Activated CD4-positive, alpha-beta T cell treated with anti-CD3 and anti-CD28 coated beads for 4 hours (primary cell): Measurements from ENCODE around the gene PITRM1.
"Not testable (repeated sequence)": the region's sequence is repeated elsewhere in the genome, so short reads cannot be mapped to it uniquely, and the experiment has no call there.

Experiments used
- DNase-seq, 2 donors: peaks; one replicate each; pipeline ENCODE4 v3.0.0-alpha.2; 2020

Gene PITRM1

DNA sequence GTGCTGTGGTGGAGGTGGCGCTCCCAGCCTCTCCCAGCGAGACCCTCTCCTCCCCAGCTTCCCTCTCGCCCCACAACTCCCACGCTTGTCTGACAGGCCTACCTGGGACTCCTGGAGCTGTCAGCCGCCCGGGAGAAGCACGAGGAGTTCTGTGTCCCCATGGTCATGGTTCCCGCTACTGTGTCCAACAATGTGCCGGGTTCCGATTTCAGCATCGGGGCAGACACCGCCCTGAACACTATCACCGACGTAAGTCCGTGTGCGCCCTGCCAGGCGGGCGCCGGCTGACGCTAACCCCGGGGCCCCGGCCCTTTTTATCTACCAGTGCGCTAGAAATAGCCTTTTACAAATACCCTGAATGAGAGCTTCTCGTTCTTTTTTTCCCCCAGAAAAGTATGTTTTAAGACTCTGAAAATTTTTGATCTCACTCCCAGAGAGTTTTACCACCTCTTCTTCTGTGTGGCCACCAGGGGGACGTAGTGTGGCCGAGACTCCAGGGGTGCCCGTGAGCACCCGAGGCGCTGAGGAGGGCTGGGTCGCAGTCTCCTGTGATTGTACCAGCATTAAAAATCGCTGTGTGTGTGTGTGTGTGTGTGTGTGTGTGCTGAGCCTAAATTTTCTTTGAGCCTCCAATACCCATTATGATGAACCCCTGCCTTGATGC lies 52.7 kb downstream of the PITRM1 start:
- DNase-seq: no peak

DNA sequence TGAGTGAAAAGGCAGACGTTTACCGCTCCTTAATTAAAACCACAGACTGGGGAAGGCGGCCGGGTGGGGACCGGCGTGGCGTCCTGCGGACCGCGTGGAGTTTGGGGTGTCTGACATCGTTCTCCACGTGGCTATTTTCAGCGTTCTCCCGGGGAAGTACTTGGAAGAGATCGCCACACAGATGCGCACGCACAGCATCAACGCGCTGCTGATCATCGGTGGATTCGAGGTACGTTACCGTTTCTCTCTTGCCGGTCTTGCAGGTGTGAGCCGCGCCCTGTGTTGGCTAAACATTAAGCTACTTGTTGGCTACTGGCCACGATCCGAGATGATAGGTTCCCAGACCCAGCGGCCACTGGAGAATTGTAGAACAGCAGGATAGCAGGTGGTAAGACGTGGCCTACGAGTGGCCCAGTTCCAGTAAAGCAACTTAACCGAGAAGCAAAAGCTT lies 53.9 kb downstream of the PITRM1 start:
- no peak for DNase-seq

DNA sequence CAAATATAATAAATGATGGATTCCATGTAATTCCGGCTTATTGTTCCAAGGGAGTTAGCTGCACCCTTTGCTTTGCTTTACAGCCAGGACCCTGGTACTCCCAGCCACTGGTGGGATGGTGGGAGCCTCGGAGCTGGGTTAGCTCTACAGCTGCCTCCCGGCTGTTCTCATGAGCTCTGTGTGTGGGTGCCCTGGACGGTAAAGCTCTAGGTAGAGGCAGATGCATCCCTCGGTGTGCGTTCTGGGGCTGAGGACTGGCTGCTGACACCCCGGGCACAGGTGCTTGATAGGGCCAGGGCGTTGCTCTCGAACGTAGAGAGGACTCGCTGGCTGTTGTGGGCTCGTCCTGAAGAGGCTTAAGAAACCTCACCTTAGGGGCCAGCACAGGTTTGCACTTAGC lies 55.1 kb downstream of the PITRM1 start:
- no peak for DNase-seq

DNA sequence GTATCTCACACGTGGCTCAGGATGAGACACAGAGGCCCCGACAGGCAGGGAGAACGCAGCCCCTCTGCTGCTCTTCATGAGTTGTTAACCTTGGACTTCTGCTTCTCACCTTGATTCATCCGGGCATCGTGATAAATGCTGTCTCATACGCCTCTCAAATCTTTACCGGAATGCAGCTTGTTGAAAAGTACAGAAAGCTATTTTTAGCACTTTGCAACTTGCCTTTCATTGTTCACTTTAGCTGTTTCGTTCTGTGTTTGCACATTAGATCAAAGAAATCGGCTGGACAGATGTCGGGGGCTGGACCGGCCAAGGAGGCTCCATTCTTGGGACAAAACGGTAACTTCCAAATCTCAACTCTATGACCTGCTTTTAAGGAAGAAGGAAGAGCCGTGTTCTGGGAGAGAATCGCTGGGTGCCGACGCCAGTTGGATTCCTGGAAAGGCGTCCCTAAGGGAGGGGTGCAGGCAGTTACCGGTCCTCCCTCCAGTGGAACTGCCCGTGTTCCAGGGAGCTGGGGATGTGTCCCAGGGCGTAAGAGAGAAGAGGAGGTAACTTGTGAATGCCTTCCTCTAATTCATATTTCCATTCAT lies 56.0 kb downstream of the PITRM1 start:
- no peak for DNase-seq

DNA sequence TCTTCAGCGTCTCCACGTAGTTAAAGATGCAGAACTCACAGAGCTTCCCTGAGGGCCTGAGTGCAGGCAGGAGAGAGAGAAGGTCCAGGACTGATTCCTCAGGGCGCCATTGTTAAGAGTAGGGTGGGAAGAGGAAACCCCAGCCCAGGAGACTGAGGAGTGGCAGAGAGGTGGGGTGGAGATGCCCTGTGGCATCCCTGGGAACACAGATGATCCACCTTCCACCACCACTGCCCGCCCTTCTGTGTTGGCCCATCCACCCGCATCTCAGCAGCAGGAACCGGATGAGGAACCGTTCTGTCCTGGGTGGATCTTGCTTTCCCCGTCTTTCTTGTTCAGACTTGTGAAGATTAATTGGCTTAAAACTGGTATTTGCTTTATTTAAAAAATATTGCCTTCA lies 56.9 kb downstream of the PITRM1 start:
- DNase-seq: no peak

DNA sequence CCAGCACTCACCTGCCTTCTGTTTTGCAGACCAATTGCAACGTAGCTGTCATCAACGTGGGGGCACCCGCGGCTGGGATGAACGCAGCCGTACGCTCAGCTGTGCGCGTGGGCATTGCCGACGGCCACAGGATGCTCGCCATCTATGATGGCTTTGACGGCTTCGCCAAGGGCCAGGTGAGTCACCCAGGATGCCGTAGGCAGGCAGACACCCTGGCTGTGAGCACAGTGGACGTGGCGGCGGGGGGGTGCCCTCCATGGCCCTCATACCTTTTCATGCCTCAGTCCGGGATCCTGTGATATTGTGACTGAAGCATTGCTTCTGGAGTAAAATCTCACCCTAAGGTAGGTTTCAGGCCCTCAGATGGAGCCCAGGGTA lies 59.2 kb downstream of the PITRM1 start:
- DNase-seq: no peak

DNA sequence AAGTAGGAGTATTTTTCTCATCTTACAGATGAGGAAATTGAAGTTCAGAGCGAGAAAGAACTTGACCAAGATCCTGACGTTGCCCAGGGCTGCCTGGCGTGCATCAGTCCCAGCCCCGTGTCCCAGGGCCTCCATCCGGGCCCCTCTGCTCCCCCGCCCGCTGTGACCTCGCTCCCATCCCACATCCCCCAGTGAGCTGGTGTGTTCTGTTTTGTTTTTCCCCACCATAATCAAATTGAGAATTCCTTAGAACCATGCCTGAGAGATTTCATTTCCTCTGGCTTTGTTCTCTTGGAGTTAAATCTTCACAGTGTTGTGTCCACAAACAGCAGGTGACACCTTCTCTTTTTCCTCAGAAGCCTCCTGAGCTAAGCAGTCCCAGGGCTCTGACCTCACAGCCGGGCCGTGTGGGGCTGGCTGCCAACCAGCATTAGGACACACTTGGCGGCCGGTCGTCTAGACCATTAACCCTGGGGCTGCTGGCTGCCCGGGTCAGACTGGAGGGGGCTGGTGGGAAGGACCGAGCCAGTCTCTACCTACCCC lies 60.9 kb downstream of the PITRM1 start:
- DNase-seq: no peak

DNA sequence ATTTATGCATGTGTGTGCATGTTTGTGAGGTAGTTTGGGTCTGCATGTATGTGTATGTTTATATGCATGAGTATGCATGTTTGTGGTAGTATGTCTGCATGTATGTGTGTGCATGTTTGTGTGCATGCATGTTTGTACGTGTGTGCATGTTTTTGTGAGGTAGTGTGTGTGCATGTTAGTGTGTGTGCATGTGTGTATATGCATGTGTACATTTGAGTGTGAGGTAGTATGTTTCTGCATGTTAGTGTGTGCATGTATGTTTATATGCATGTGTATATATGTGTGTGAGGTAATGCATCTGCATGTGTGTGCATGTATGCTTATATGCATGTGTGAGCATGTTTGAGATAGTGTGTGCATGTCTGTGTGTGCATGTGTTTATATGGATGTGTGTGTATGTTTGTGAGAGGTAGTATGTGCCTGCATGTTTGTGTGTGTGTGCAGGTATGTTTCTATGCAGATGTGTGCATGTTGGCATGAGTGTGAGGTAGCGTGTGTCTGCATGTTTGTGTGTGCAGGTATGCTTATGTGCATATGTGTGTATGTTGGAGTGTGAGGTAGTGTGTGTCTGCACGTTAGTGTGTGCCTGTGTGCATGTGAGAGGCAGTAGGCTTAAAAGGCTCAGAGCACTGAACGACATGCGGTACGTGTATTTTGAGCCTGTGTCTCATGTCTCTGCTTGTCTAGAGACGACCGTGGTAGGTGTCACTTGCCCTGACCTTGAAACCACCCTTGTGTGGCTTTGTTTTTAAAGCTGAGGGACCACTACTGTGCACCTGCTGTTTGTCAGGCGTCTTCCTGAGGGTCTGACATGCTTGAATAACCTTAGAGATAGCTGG lies 61.6 kb downstream of the PITRM1 start:
- DNase-seq: no peak

DNA sequence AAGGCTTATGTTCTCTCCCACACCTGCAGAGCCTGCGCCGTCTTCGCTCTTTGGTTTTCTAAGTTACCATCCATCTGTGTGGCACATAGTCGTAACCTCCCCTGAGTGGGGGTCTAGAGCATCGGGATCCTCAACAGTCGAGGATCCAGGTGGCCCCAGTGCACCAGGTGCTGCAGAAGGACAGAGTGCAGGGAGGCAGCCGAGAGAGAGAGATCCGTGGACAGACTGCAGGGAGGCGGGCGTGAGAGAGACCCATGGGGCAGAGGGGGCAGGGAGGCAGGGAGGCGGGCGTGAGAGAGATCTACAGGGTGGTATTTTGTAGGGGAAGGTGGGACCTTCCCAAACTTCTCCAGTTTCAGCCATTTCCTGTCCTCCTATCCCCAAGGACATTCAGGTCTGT lies 62.9 kb downstream of the PITRM1 start:
- no peak for DNase-seq

DNA sequence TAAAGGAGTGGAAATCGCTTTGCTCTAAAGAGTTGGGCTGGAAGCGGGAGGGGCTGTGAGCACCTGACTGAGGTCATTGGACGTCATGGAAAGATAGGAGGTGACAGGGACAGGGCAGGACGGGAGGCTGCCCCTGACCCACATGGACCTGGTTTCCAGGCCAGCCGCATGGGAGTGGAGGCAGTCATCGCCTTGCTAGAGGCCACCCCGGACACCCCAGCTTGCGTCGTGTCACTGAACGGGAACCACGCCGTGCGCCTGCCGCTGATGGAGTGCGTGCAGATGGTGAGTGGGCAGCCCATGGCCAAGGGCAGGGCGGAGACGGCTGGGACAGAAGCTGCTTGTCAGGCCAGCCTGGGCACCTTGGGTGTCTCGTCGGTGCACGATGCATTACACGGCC lies 63.4 kb downstream of the PITRM1 start:
- DNase-seq: no peak

DNA sequence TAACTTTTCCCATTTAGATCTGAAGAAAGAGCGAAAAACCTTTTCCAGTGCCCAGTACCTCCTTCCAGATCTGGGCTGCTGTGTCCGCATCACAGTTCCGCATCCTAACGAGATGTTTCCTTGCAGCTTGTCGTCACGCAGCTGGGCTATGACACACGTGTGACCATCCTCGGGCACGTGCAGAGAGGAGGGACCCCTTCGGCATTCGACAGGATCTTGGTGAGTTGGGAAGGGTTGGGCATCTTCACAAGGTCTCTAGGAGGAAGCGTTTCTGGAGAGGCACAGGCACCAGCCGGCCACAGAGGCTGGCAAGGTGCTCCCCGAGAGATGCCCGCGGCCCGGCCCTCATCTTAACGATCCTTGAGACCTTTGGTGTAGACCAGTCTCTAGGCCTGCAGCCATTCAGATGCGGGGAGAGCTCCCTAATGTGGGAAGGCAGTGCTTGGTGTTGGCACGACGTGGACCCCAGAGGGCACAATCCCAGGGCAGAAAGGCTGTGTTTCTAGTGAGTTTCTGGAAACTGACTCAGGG lies 63.9 kb downstream of the PITRM1 start:
- no peak for DNase-seq

DNA sequence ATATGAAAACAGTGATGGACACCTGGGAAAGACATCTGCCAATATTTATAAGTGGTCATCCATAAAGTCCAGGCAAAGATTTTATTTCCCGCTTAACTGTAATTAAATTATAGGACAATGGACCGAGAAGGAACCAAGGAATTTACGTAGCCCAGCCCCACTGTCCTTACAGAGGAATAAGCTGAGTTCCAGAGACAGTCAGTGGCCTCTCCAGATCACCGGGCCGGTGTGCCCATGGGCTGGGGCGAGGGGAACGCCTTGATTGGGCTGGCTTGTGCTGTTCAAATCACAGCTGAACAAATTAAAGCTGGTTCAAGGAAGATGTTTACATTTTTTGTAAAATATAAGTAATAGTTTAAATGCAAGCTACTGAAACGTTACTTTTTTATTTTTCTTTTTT lies 64.5 kb downstream of the PITRM1 start:
- DNase-seq: no peak

DNA sequence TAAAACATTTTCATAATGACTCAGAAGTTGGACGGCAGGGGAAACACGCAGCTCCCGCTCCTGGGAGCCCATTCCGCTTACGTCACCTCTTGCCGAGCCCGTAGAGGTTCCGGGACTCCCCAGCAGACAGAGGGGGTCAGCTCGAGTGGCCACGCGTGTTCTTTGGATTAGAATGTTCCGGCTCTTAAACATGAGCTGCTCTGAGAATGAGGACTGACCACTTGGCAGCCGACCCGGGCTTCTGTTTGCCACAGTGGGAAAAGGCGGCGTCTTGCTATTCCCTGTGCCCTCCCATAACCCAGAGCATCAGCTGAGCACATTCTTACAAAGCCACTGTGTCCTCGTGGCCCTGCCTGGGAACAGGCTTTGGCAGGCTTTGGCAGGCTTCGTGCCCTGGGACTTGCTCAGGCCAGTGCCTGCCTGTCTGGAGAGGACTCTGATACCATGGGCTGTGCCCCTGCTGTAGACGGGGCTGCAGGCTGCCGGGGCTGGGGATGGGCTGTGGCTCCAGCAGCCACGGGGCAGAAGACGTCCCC lies 65.1 kb downstream of the PITRM1 start:
- no peak for DNase-seq

DNA sequence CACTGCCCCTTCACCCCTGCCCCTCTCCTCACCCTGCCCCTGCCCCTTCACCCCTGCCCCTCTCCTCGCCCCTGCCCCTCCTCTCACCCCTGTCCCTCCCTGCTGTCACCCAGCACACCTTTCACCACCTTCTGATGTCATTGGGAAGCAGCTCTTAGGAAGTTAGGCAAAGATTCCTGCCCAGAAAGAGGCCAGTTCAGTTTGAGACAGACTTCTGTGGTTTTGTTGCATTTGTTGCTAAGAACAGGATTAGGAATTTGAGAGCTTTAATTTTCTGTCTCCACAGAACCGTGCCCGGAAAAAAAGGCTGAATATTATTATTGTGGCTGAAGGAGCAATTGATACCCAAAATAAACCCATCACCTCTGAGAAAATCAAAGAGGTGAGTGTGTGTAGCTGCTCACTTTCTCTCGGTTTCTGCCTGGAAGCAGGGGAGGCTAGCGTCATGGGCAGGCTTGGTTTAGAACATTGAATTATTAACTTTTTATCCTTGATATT lies 65.6 kb downstream of the PITRM1 start:
- DNase-seq: no peak

DNA sequence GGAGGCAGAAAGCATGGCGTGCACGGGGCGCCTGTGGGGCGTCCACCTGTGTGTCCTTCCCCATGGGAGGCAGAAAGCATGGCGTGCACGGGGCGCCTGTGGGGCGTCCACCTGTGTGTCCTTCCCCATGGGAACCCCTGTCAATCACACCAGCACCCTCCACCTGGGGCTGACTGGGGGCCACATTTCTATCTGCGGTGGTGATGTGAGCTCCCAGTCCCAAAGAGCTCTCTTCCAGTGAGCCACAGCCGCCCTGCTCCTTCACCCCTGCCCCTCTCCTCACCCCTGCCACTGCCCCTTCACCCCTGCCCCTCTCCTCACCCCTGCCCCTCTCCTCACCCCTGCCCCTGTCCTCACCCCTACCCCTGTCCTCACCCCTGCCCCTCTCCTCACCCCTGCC lies 66.3 kb downstream of the PITRM1 start:
- DNase-seq: not testable (repeated sequence)

DNA sequence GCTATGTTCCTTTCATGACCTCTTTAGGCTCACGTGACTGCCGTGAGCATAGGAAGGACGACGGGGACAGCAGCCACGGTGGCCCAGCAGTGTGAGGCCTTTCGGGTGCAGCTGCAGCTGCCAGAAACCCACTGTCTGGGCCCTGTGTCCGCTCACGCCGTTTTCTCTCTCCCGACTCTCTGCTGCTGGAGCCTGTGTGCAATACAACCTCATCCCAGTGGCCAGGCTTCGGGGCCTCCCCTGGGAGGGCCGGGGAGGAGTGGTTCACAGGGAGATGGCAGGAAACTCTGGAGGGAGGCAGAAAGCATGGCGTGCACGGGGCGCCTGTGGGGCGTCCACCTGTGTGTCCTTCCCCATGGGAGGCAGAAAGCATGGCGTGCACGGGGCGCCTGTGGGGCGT lies 66.7 kb downstream of the PITRM1 start:
- DNase-seq: no peak

DNA sequence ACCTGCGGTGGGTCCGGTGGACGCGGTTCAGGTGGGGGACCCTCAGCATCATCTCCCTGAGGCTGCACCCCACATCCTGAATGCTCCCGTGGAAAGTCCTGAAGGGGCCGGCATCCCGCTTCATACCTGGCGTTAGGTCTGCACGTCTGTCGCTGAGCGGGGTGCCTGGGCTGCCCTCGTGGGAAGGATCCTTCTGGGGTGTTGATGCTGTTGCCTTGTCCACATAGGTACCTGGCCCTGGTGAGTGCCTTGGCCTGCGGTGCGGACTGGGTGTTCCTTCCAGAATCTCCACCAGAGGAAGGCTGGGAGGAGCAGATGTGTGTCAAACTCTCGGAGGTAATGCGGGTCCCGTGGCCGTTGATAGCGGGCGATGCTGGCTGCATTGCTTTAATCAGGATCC lies 67.4 kb downstream of the PITRM1 start:
- no peak for DNase-seq

DNA sequence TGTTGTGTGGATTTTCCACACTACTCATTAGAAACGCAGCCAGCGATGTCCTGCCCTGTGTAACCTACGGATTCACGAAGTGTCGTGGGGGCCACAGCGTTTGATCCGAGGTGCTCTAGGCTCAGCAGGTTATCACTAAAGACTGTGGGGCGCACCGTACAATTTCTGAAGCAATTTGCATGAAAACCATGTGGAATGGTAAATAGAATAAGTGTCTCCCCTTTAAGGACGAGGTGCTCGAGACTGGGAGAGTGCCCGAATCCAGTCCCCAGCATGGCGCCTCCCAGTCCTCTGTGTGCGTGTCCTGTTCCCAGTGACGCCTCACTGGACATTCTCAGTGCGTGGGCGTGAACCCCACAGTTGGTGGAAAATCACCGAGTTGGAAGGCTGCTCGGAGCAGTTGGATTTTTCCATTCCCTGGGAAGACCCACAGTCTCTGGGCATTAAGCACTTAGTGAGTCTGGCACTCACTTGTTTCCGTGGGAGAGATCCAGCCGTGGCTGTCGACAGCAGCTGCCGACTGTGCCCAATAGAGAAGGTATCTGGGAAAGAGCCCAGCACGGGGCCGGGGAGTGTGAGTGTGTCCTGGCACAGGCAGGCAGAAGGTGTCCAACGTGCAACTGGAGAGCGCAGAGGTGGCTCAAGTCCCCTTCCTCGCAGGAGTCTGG lies 68.2 kb downstream of the PITRM1 start:
- no peak for DNase-seq

DNA sequence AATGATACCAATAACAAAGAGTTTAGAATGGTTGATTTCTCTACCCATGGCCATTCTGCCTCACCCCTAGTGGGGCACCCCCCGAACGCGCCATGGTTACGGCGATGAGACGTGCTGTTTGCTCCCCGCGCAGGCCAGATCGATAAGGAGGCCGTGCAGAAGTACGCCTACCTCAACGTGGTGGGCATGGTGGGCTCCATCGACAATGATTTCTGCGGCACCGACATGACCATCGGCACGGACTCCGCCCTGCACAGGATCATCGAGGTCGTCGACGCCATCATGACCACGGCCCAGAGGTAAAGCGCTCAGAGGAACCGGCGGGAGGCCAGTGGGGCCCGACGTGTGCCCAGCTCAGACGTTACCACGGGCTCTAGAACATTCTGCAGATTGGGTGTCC lies 68.9 kb downstream of the PITRM1 start:
- DNase-seq: no peak

DNA sequence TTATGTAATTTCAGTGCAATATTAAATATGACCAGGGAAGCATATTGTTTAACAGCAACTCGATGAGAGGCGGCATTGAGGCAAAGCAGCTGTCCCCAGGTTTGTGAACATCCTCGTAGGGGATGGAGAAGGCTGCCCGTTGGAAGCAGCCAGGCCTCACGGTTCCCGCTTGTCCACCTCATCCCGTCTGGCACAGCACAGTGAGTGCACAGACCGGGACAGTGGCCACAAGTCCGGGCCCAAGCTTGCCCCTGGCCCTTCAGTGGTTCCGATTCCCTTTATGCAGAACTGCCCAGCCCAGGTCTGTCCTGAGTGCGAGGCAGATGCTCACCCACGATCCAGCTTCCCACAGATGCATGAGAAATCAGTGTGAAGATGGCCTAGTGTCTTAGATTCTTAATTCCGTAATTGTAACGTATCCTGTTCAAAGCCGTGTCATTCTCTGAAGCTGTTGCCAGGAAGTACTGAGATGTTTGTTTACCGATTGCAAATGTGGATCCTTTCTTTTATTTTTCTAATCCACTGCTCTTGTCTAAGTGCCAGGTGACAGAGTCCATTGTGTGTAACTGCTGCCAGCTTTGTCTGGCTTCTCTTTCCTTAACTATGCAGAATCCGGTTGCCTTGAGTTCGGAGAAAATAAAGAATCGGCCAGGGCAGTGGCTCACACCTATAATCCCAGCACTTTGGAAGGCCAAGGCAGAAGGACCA lies 69.7 kb downstream of the PITRM1 start:
- DNase-seq: no peak

DNA sequence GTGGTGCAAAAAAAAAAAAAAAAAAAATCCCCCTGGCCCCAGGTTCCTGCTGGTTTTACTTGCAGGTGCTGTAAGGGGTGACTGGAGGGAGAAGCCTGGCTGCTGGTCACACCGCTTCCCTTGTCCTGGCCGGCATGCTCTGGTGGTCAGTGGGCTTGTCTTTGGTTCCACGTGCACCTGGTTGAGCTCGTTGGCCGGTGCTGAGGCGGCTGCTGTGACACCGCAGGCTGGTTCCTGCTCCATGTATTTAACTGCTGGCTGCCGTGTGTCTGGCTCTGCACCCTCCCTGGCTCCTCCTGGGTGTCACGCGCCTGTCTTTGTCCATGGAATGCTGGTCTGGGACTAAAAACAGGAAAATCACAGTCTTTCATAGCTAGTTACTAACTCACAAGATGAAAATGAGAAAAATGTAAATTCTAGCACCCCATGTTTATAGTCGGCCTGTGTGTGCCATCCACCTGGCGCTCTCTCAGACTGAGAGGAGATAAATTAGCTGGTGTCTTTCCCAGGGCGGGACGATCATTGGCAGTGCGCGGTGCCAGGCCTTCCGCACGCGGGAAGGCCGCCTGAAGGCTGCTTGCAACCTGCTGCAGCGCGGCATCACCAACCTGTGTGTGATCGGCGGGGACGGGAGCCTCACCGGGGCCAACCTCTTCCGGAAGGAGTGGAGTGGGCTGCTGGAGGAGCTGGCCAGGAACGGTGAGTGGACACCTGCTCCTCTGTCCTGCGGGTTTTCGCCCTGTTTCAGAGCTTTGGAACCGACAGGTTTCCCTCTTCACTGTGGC lies 71.5 kb downstream of the PITRM1 start:
- no peak for DNase-seq
